Keratinocyte (primary cell): ENCODE results near the gene TDRD10. TPM values are rescaled to one million over a fixed set of nuclear protein-coding genes. Genes with fewer than 3 reads are reported as not detected.

Source experiments
- DNase-seq: peaks from one replicate; pipeline ENCODE4 v3.0.0-alpha.2; 2011; ENCODE audit warnings: low read depth, missing footprints, low spot score
- FAIRE-seq: peaks from 2 replicates; lab custom pipeline; 2011; peaks lifted over from hg19 to GRCh38; lab: Jason Lieb, UNC
- H2AFZ ChIP-seq: 2 replicates; pipeline ENCODE4 v1.6.0; 2012; ENCODE audit warnings: low read length, control low read depth, inconsistent platforms; ENCODE audit not compliant: control insufficient read depth
- H3K27ac ChIP-seq: 2 replicates; pipeline ENCODE4 v1.5.1; 2011; ENCODE audit warnings: low read length; ENCODE audit not compliant: control insufficient read depth, insufficient read depth
- H3K27me3 ChIP-seq: 3 replicates; pipeline ENCODE4 v1.6.0; 2011; ENCODE audit warnings: low read length; ENCODE audit not compliant: control insufficient read depth, insufficient read depth; ENCODE audit errors: extremely low read depth
- H3K36me3 ChIP-seq, 2 experiments: 2 replicates in 1 of 2; 3 replicates in 1 of 2; pipeline ENCODE4 v1.5.1; 2011; ENCODE audit warnings: low read length in 2 of 2, mild to moderate bottlenecking in 1 of 2; ENCODE audit not compliant: control insufficient read depth in 2 of 2, insufficient read depth in 2 of 2; ENCODE audit errors: extremely low read depth in 1 of 2
- H3K4me1 ChIP-seq: 3 replicates; pipeline ENCODE4 v1.5.1; 2011; ENCODE audit warnings: low read length; ENCODE audit not compliant: control insufficient read depth, insufficient read depth; ENCODE audit errors: extremely low read depth
- H3K4me2 ChIP-seq: 3 replicates; pipeline ENCODE4 v1.6.0; 2011; ENCODE audit warnings: low read depth, low read length; ENCODE audit not compliant: control insufficient read depth, insufficient read depth; ENCODE audit errors: extremely low read depth
- H3K4me3 ChIP-seq, 3 experiments: fragments of 200-600 bp in 1 of 3; sonication (generic) in 1 of 3; 2 replicates in 2 of 3; 3 replicates in 1 of 3; pipeline ENCODE4 v1.5.1; 2011 to 2016; ENCODE audit warnings: low read length in 3 of 3, mild to moderate bottlenecking in 3 of 3, control low read depth in 2 of 3, inconsistent platforms in 1 of 3, low read depth in 1 of 3, mixed read lengths in 1 of 3, mixed run types in 1 of 3, moderate library complexity in 1 of 3; ENCODE audit not compliant: control insufficient read depth in 2 of 3, insufficient read depth in 2 of 3; ENCODE audit errors: extremely low read depth in 1 of 3
- H3K79me2 ChIP-seq: 2 replicates; pipeline ENCODE4 v1.6.0; 2012; ENCODE audit warnings: low read length; ENCODE audit not compliant: control insufficient read depth, insufficient read depth
- H3K9ac ChIP-seq: 3 replicates; pipeline ENCODE4 v1.6.0; 2011; ENCODE audit warnings: low read length; ENCODE audit not compliant: control insufficient read depth, insufficient read depth; ENCODE audit errors: extremely low read depth
- H3K9me1 ChIP-seq: 3 replicates; pipeline ENCODE4 v1.6.0; 2011; ENCODE audit warnings: low read length; ENCODE audit not compliant: control insufficient read depth, insufficient read depth; ENCODE audit errors: extremely low read depth
- H3K9me3 ChIP-seq: 2 replicates; pipeline ENCODE4 v1.5.1; 2012; ENCODE audit warnings: low read depth, low read length; ENCODE audit not compliant: control insufficient read depth
- H4K20me1 ChIP-seq: 3 replicates; pipeline ENCODE4 v1.6.0; 2011; ENCODE audit warnings: low read length; ENCODE audit not compliant: control insufficient read depth, insufficient read depth; ENCODE audit errors: extremely low read depth
- CTCF ChIP-seq, 3 experiments: IDR thresholded peaks in 1 of 3; conservative IDR thresholded peaks in 1 of 3; optimal IDR thresholded peaks in 1 of 3; 2 replicates in 2 of 3; 3 replicates in 1 of 3; pipeline versions ENCODE3 to v1.5.1; 2011; ENCODE audit warnings: low read length in 3 of 3, mild to moderate bottlenecking in 3 of 3, moderate library complexity in 2 of 3, control low read depth in 1 of 3, inconsistent platforms in 1 of 3; ENCODE audit not compliant: insufficient read depth in 2 of 3; ENCODE audit errors: extremely low read depth in 1 of 3
- EZH2 ChIP-seq: IDR thresholded peaks from one replicate; pipeline ENCODE4 v1.6.1; 2012; ENCODE audit warnings: inconsistent platforms, mild to moderate bottlenecking, low read length, moderate library complexity
- dilution Hi-C: fragments of 300-500 bp; cut with MboI; formaldehyde crosslinking; loops from one replicate; pipeline ENCODE4 v1.7.0; 2020; ENCODE audit warnings: low sequenced_read_pairs; ENCODE audit not compliant: extremely low pct_ligation_motif_present
- polyA plus RNA-seq, 5 experiments: library from polyadenylated mRNA; depleted of rRNA in 3 of 5; stranded (reverse) in 3 of 5; stranded (forward) in 1 of 5; unstranded in 1 of 5; fragments of >200 nt; gene quantifications; 1 replicate in 1 of 5; 2 replicates in 3 of 5; 3 replicates in 1 of 5; pipeline versions ENCODE4 v1.2.1 to v1.2.3, GENCODE V29; 2011 to 2012; ENCODE audit warnings: missing spikeins in 2 of 5, low read depth in 1 of 5, low replicate concordance in 1 of 5

Gene TDRD10
- polyA plus RNA-seq, 1 donor (not counting 4 experiments of a cell fraction or from before 2014, with no cell fraction given), result not detected

- Histone ChIP-seq H2AFZ (no peak overlapping the region), H3K4me1 (no peaks in the 10 kb centered on the region), H3K36me3 (peaks cover 35 to 46% of the 10 kb centered on the region in 2 experiments), H3K79me2 (no peaks in the 10 kb centered on the region), H3K27me3 (no peaks in the 10 kb centered on the region), H3K4me3 (no peak overlapping the region), H3K9ac (no peak overlapping the region), H3K9me1 (no peaks in the 10 kb centered on the region), H3K9me3 (no peaks in the 10 kb centered on the region), H3K27ac (no peak overlapping the region), H3K4me2 (no peak overlapping the region), H4K20me1 (peaks cover 3% of the 10 kb centered on the region)
- FAIRE-seq (no peak), DNase-seq (no peak)
- TF ChIP-seq EZH2 (no peak), CTCF (optimal IDR thresholded peaks at IDR 0.05 in 1 of 3, IDR thresholded peaks at IDR 0.05 in 1 of 3, conservative IDR thresholded peaks at IDR 0.05 in 1 of 3; ENCODE audit: extremely low read depth in 1 of 3, insufficient read depth in 2 of 3, low read length in 3 of 3) (no peak)
- dilution Hi-C loops, result no loop called here
Observed at GRCh38 chr1:154579374-154579773, 77.4 kb downstream of the TDRD10 start.

- H3K9me3 ChIP-seq, result no peaks in the 10 kb centered on the region
- DNase-seq, result no peak
- FAIRE-seq, result no peak
- no peaks in the 10 kb centered on the region for H3K79me2 ChIP-seq
- peaks cover 6% of the 10 kb centered on the region for H4K20me1 ChIP-seq
- no peak overlapping the region for H3K27ac ChIP-seq
- no peaks in the 10 kb centered on the region for H3K4me1 ChIP-seq
- no peaks in the 10 kb centered on the region for H3K9me1 ChIP-seq
- no peak overlapping the region for H3K4me3 ChIP-seq
- dilution Hi-C loops, result no loop called here
- H2AFZ ChIP-seq, result no peak overlapping the region
- H3K27me3 ChIP-seq, result no peaks in the 10 kb centered on the region
- no peak for TF ChIP-seq EZH2
- H3K4me2 ChIP-seq, result no peak overlapping the region
- H3K9ac ChIP-seq, result no peak overlapping the region
- H3K36me3 ChIP-seq, result peaks cover 56 to 68% of the 10 kb centered on the region in 2 experiments
Observed at GRCh38 chr1:154581766-154582165, 79.7 kb downstream of the TDRD10 start.

GRCh38 chr1:154582885-154583284 lies 80.9 kb downstream of the TDRD10 start:
- Histone ChIP-seq H3K9ac (no peak overlapping the region), H4K20me1 (peaks cover 6% of the 10 kb centered on the region), H3K4me1 (no peaks in the 10 kb centered on the region), H3K9me3 (no peaks in the 10 kb centered on the region), H3K4me3 (no peak overlapping the region), H3K27ac (no peak overlapping the region), H3K36me3 (peaks cover 67 to 71% of the 10 kb centered on the region in 2 experiments), H3K4me2 (no peak overlapping the region), H2AFZ (no peak overlapping the region), H3K27me3 (no peaks in the 10 kb centered on the region), H3K9me1 (no peaks in the 10 kb centered on the region), H3K79me2 (no peaks in the 10 kb centered on the region)
- dilution Hi-C loops, result no loop called here
- no peak for DNase-seq
- FAIRE-seq, result no peak
- TF ChIP-seq EZH2, result no peak
- TF ChIP-seq CTCF (optimal IDR thresholded peaks at IDR 0.05 in 1 of 3, IDR thresholded peaks at IDR 0.05 in 1 of 3, conservative IDR thresholded peaks at IDR 0.05 in 1 of 3; ENCODE audit: extremely low read depth in 1 of 3, insufficient read depth in 2 of 3, low read length in 3 of 3), result no peak
